ENCODE results near the gene SFXN4. TPM values are rescaled to one million over a fixed set of nuclear protein-coding genes. Genes with fewer than 3 reads are reported as not detected.

The SFXN4 gene
- total and polyA plus RNA-seq, 9 of the 15 experiments (the other 6 are each of a cell fraction or from before 2014, with no cell fraction given), result 40.1 to 97.8 (median 54.5) TPM

DNA sequence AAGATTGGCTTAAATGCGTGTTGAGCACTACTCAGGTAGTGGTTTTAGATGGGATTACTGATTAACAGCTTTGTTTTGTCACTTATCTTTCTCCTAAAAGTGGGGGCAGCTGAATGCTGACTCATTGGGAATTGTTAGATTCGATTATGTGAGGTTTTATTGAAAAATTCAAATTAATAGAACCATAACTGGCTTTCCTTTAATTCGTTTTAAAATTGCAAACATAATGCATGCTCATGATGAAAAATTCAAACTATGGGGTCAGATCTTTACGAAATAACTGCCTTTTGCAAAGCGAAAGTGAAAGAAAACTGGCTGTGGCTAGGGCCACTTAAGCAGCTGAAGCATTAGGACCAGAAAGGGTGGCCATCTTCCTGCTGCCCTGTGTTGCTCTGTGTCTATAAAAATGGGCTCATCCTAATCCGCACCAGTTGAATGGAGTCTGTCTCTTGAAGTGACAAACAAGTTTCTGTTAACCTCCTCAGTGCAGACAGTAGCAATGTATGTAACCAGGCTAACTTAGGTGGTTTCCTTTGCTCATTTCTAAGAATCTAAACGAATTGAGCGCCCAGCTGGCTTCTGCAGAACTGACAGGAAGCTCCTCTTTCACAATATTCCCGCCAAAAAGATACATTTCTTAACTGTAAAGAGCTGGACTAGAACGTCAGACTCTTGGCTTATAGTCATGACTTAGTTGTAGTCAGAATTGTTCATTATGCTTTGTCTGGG is 33.8 kb downstream of the SFXN4 start (continued):
- TF ChIP-seq, protein P1, sequence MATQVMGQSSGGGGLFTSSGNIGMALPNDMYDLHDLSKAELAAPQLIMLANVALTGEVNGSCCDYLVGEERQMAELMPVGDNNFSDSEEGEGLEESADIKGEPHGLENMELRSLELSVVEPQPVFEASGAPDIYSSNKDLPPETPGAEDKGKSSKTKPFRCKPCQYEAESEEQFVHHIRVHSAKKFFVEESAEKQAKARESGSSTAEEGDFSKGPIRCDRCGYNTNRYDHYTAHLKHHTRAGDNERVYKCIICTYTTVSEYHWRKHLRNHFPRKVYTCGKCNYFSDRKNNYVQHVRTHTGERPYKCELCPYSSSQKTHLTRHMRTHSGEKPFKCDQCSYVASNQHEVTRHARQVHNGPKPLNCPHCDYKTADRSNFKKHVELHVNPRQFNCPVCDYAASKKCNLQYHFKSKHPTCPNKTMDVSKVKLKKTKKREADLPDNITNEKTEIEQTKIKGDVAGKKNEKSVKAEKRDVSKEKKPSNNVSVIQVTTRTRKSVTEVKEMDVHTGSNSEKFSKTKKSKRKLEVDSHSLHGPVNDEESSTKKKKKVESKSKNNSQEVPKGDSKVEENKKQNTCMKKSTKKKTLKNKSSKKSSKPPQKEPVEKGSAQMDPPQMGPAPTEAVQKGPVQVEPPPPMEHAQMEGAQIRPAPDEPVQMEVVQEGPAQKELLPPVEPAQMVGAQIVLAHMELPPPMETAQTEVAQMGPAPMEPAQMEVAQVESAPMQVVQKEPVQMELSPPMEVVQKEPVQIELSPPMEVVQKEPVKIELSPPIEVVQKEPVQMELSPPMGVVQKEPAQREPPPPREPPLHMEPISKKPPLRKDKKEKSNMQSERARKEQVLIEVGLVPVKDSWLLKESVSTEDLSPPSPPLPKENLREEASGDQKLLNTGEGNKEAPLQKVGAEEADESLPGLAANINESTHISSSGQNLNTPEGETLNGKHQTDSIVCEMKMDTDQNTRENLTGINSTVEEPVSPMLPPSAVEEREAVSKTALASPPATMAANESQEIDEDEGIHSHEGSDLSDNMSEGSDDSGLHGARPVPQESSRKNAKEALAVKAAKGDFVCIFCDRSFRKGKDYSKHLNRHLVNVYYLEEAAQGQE (IDR thresholded peaks at IDR 0.05; ENCODE audit: borderline replicate concordance), result no peak
- TF ChIP-seq, protein P1 (CRISPR knock-in tag; IDR thresholded peaks at IDR 0.05; ENCODE audit: low read depth), result no peak
- TF ChIP-seq NFE2L1 (tag; IDR thresholded peaks at IDR 0.05; ENCODE audit: borderline replicate concordance, low read depth) (peak; percentile 28; the same call in 1 of the 2 replicates), HDAC1 (IDR thresholded peaks at IDR 0.05) (no peak), MNT (conservative IDR thresholded peaks at IDR 0.05) (no peak), FOSL1 (tag; conservative IDR thresholded peaks at IDR 0.05) (peak; percentile 63), BRCA1 (IDR thresholded peaks at IDR 0.05) (no peak), BRCA1 (CRISPR knock-in tag; IDR thresholded peaks at IDR 0.05) (no peak), ZNF639 (CRISPR knock-in tag; conservative IDR thresholded peaks at IDR 0.05 in 1 of 2, IDR thresholded peaks at IDR 0.05 in 1 of 2) (no peak), TCFL5 (CRISPR knock-in tag; conservative IDR thresholded peaks at IDR 0.05) (no peak), HMGXB4 (CRISPR knock-in tag; IDR thresholded peaks at IDR 0.05) (no peak), POLR2AphosphoS5 (IDR thresholded peaks at IDR 0.05; ENCODE audit: control insufficient read depth, insufficient read depth, low read depth, low read length) (no peak), CCNT2 (IDR thresholded peaks at IDR 0.05; ENCODE audit: borderline replicate concordance, extremely low read depth, insufficient read length, low read depth, low read length) (no peak)
